HepG2 (cell line): Measurements from ENCODE around the gene NEDD8. TPM values are rescaled to one million over a fixed set of nuclear protein-coding genes. Genes with fewer than 3 reads are reported as not detected.

Experiments used
- AKAP8 ChIP-seq: sonication (generic); formaldehyde crosslinking; IDR thresholded peaks from 2 replicates; pipeline ENCODE4 v1.5.1; 2020; ENCODE audit warnings: mild to moderate bottlenecking, missing genetic modification reagents
- HNF4A ChIP-seq: sonication (generic); formaldehyde crosslinking; IDR thresholded peaks from 2 replicates; pipeline ENCODE4 v1.4.0; 2020; ENCODE audit warnings: missing genetic modification reagents
- HNRNPL ChIP-seq: fragments of 200-400 bp; formaldehyde crosslinking; IDR thresholded peaks from 2 replicates; pipeline ENCODE4 v1.6.1; 2017; ENCODE audit warnings: mild to moderate bottlenecking, low read depth, low read length
- MTA1 ChIP-seq: sonication (generic); formaldehyde crosslinking; IDR thresholded peaks from 2 replicates; pipeline ENCODE4 v1.4.0; 2020; ENCODE audit warnings: missing genetic modification reagents, mild to moderate bottlenecking, borderline replicate concordance
- PHF21A ChIP-seq: sonication (generic); formaldehyde crosslinking; IDR thresholded peaks from 2 replicates; pipeline ENCODE4 v1.5.0; 2020; ENCODE audit warnings: mild to moderate bottlenecking, missing genetic modification reagents
- RXRA ChIP-seq: sonication (generic); formaldehyde crosslinking; IDR thresholded peaks from 2 replicates; pipeline ENCODE4 v1.5.1; 2020; ENCODE audit warnings: missing genetic modification reagents
- WIZ ChIP-seq: sonication (generic); formaldehyde crosslinking; IDR thresholded peaks from 2 replicates; pipeline ENCODE4 v1.5.1; 2020; ENCODE audit warnings: mild to moderate bottlenecking, missing genetic modification reagents
- ZFY ChIP-seq: sonication (generic); formaldehyde crosslinking; IDR thresholded peaks from 2 replicates; pipeline ENCODE4 v1.4.0; 2020; ENCODE audit warnings: missing genetic modification reagents
- ZNF160 ChIP-seq: sonication (generic); formaldehyde crosslinking; IDR thresholded peaks from 2 replicates; pipeline ENCODE4 v1.8.0; 2022; ENCODE audit warnings: mild to moderate bottlenecking, inconsistent platforms, missing genetic modification reagents
- ZNF225 ChIP-seq: sonication (generic); formaldehyde crosslinking; IDR thresholded peaks from 2 replicates; pipeline ENCODE4 v1.4.0; 2020; ENCODE audit warnings: mild to moderate bottlenecking, missing genetic modification reagents
- ZNF407 ChIP-seq: sonication (generic); formaldehyde crosslinking; IDR thresholded peaks from one replicate; pipeline ENCODE4 v1.5.1; 2020; ENCODE audit warnings: mild to moderate bottlenecking, missing genetic modification reagents; ENCODE audit errors: not compliant biosample characterization
- ZNF574 ChIP-seq: sonication (generic); formaldehyde crosslinking; IDR thresholded peaks from 2 replicates; pipeline ENCODE4 v1.4.0; 2020; ENCODE audit warnings: missing genetic modification reagents
- ZNF629 ChIP-seq: sonication (generic); formaldehyde crosslinking; conservative IDR thresholded peaks from 2 replicates; pipeline ENCODE4 v1.5.0; 2020; ENCODE audit warnings: missing genetic modification reagents
- ZNF691 ChIP-seq: sonication (generic); formaldehyde crosslinking; IDR thresholded peaks from 2 replicates; pipeline ENCODE4 v1.4.0; 2020; ENCODE audit warnings: missing genetic modification reagents, low read depth, mild to moderate bottlenecking, borderline replicate concordance
- ZNF776 ChIP-seq: sonication (generic); formaldehyde crosslinking; IDR thresholded peaks from 2 replicates; pipeline ENCODE4 v1.4.0; 2020; ENCODE audit warnings: mild to moderate bottlenecking, missing genetic modification reagents
- polyA plus RNA-seq, 8 experiments: library from polyadenylated mRNA; depleted of rRNA in 3 of 8; stranded (reverse) in 7 of 8; unstranded in 1 of 8; fragments of >200 nt; fragmentation: Illumina TruSeq in 4 of 8; extraction: Trizol in 4 of 8; gene quantifications; 2 replicates each; pipeline versions ENCODE4 v1.2.1 to v1.2.3, GENCODE V29; 2011 to 2016; ENCODE audit warnings: low read depth in 4 of 8, missing spikeins in 1 of 8, mixed read lengths in 1 of 8; ENCODE audit not compliant: insufficient read depth in 1 of 8
- total RNA-seq, 5 experiments: library from RNA; depleted of rRNA; stranded (reverse); fragments of >200 nt; fragmentation: Illumina TruSeq; extraction: Trizol; gene quantifications; 2 replicates each; pipeline ENCODE4 v1.2.3, GENCODE V29; 2016; ENCODE audit warnings: low read depth in 1 of 5

Gene NEDD8
- total and polyA plus RNA-seq, 2 of the 13 experiments (the other 11 are each of a cell fraction or from before 2014, with no cell fraction given) = 535 to 713 TPM

- peak; percentile 23; the same call in 1 of the 2 replicates for TF ChIP-seq ZNF574 (CRISPR knock-in tag)
- peak; percentile 32 for TF ChIP-seq ZNF407
- TF ChIP-seq ZNF629 = peak; percentile 83
- 0 out of 2 replicates have a peak, but pooled peaks have one; percentile 71 for TF ChIP-seq HNRNPL
- 0 out of 2 replicates have a peak, but pooled peaks have one; percentile 0 for TF ChIP-seq ZNF225 (CRISPR knock-in tag)
- TF ChIP-seq ZNF160 (CRISPR knock-in tag) = peak; percentile 54; the same call in 1 of the 2 replicates
- peak; percentile 42; the same call in 1 of the 2 replicates for TF ChIP-seq AKAP8 (CRISPR knock-in tag)
- TF ChIP-seq PHF21A = no peak
- TF ChIP-seq ZFY = peak; percentile 32; the same call in 1 of the 2 replicates
- peak; percentile 12; the same call in 1 of the 2 replicates for TF ChIP-seq RXRA
- 0 out of 2 replicates have a peak, but pooled peaks have one; percentile 46 for TF ChIP-seq ZNF776 (CRISPR knock-in tag)
- TF ChIP-seq WIZ = 0 out of 2 replicates have a peak, but pooled peaks have one; percentile 43
- TF ChIP-seq ZNF691 (CRISPR knock-in tag) = 0 out of 2 replicates have a peak, but pooled peaks have one; percentile 32
- TF ChIP-seq MTA1 (CRISPR knock-in tag) = peak; percentile 71
- peak; percentile 73 for TF ChIP-seq HNF4A (CRISPR knock-in tag)
These were observed 28.0 kb upstream of the NEDD8 start (continued) for GRCh38 chr14:24260026-24260779.
